ENCODE measurements around the gene PGLYRP2. TPM values are rescaled to one million over a fixed set of nuclear protein-coding genes. Genes with fewer than 3 reads are reported as not detected.

PGLYRP2 gene
- total RNA-seq, 1 donor from 2014 or later, result not detected

DNA sequence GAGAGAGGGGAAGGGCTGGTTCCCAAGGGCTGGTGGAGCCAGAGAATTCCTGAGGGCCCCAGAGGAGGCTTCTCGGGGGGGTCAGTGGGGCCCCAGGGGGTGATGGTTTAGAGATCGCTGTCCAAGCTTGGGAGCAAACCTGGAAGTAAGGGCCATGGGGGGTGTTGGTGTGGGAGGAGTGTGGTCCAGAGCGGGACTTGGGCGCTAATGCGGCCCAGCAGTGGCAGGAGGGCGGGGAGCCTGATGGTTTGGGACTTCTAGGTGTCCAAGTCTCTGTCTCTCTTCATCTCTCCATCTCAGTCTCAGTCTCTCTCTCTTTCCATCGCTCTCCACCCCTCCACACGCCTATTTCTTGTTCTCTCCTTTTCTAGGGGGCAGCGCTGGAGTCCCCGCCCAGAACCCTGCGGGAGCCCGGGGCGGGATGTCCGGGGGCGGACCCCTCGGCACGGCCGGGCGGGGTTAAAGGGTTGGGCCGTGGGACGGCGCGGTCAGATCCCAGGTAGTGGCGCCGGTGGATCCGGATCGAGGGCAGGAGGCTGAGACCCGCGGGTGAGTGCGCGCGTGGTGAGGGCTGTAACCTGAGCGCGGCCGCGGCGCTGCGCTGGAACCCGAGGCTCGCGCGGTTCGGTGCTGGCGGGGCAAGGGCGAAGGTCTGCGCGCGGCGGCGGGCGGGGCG is 28.9 kb upstream of the PGLYRP2 start, which contains the start of gene CYP4F22:
TSS of gene CYP4F22 (plus strand) at position 491 of the 676 bp plus-strand sequence. CDS start 16,812 bp downstream, outside the sequence.
- no peak within 1 kb of the TSS for H3K4me3 ChIP-seq (ENCODE audit: insufficient read depth, low read depth, low read length)
- H3K4me1 ChIP-seq (ENCODE audit: insufficient read depth, low read length), result no peaks in the 10 kb centered on the region
- peaks cover 8% of the 10 kb centered on the region for H3K27me3 ChIP-seq (ENCODE audit: insufficient read depth, low read length)
- Mint-ChIP-seq H3K27ac (ENCODE audit: unreplicated experiment) (no peak within 1 kb of the TSS), H3K36me3 (ENCODE audit: low read depth, unreplicated experiment) (no peaks in the 10 kb centered on the region), H3K27me3 (ENCODE audit: low read depth, unreplicated experiment) (no peaks in the 10 kb centered on the region), H3K4me1 (ENCODE audit: low read depth, unreplicated experiment) (no peaks in the 10 kb centered on the region), H3K9me3 (ENCODE audit: unreplicated experiment) (peaks cover 19% of the 10 kb centered on the region), H3K4me3 (ENCODE audit: unreplicated experiment) (no peak within 1 kb of the TSS)
- H3K36me3 ChIP-seq (ENCODE audit: insufficient read depth, low read length), result no peaks in the 10 kb centered on the region
- H4K20me1 ChIP-seq (ENCODE audit: insufficient read depth, low read length), result no peaks in the 10 kb centered on the region
- peak within 1 kb of the TSS; percentile 33 for H3K4me2 ChIP-seq (ENCODE audit: low read length)
- H3K27ac ChIP-seq (ENCODE audit: low read depth, low read length), result no peak within 1 kb of the TSS
- FAIRE-seq (no peak), DNase-seq (ENCODE audit: low read depth) (no peak)
- no peak within 1 kb of the TSS for H3K9ac ChIP-seq (ENCODE audit: low read length)
- H3K9me3 ChIP-seq (ENCODE audit: insufficient read depth, low read depth, low read length), result no peaks in the 10 kb centered on the region
- TF ChIP-seq EZH2 (IDR thresholded peaks at IDR 0.05; ENCODE audit: insufficient read depth, low read length), result no peak
- TF ChIP-seq, protein P1, sequence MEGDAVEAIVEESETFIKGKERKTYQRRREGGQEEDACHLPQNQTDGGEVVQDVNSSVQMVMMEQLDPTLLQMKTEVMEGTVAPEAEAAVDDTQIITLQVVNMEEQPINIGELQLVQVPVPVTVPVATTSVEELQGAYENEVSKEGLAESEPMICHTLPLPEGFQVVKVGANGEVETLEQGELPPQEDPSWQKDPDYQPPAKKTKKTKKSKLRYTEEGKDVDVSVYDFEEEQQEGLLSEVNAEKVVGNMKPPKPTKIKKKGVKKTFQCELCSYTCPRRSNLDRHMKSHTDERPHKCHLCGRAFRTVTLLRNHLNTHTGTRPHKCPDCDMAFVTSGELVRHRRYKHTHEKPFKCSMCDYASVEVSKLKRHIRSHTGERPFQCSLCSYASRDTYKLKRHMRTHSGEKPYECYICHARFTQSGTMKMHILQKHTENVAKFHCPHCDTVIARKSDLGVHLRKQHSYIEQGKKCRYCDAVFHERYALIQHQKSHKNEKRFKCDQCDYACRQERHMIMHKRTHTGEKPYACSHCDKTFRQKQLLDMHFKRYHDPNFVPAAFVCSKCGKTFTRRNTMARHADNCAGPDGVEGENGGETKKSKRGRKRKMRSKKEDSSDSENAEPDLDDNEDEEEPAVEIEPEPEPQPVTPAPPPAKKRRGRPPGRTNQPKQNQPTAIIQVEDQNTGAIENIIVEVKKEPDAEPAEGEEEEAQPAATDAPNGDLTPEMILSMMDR (IDR thresholded peaks at IDR 0.05; ENCODE audit: insufficient read depth, low read depth, low read length), result no peak
- H2AFZ ChIP-seq (ENCODE audit: low read depth, low read length), result no peak within 1 kb of the TSS
- no peaks in the 10 kb centered on the region for H3K79me2 ChIP-seq (ENCODE audit: insufficient read depth, low read length)

DNA sequence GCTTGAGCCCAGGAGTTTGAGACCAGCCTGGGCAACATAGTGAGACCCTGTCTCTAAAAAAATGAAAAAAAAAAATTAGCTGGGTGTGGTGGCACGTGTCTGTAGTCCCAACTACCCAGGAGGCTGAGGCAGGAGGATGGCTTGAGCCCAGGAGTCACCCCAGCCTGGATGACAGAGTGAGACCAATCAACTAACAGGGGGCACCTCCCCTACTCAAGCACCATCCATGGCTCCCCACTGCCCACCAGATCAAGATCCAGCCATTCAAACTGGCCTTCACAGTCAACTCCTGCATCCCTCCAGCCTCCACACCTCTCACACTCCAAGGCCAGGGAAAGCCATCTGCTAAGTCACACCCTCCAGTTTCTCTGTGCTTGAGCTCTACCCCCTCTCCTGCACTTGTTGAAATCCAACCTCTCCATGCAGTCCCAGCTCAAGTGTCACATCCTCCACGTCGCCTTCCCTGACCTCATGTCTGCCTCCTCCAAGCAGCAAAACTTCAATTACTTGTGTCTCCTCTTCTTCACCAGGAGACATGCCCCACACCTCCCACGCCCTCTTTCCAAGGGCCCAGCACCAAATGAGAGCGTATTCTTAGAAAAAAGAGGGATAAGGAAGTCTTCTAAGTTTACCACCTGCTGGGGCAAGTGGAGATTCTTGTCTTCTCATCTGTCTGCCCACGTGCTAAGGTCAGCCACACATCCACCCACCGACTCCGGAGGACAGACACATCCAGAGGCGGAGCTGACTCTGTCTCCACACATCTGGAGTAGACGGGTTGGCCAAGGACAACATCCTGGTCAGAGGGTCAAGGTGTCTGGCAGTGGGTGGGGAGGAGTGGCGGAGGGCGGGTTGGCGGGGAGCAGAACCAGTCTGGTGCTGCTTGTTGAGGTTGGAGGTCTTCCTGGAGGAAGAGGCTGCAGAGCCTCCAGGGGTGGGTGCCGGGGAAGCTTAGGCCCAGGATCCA is 28.1 kb upstream of the PGLYRP2 start:
- Histone ChIP-seq H3K36me3 (ENCODE audit: insufficient read depth, low read length) (no peaks in the 10 kb centered on the region), H3K9me3 (ENCODE audit: insufficient read depth, low read depth, low read length) (no peaks in the 10 kb centered on the region), H3K79me2 (ENCODE audit: insufficient read depth, low read length) (no peaks in the 10 kb centered on the region), H3K4me3 (ENCODE audit: insufficient read depth, low read depth, low read length) (no peak overlapping the region), H3K27me3 (ENCODE audit: insufficient read depth, low read length) (peaks cover 8% of the 10 kb centered on the region), H3K9ac (ENCODE audit: low read length) (no peak overlapping the region), H2AFZ (ENCODE audit: low read depth, low read length) (no peak overlapping the region), H3K4me1 (ENCODE audit: insufficient read depth, low read length) (no peaks in the 10 kb centered on the region), H3K27ac (ENCODE audit: low read depth, low read length) (no peak overlapping the region), H3K4me2 (ENCODE audit: low read length) (no peak overlapping the region), H4K20me1 (ENCODE audit: insufficient read depth, low read length) (no peaks in the 10 kb centered on the region)
- peaks cover 19% of the 10 kb centered on the region for H3K9me3 Mint-ChIP-seq (ENCODE audit: unreplicated experiment)
- H3K4me1 Mint-ChIP-seq (ENCODE audit: low read depth, unreplicated experiment), result no peaks in the 10 kb centered on the region
- FAIRE-seq (no peak), DNase-seq (ENCODE audit: low read depth) (no peak)
- TF ChIP-seq EZH2 (IDR thresholded peaks at IDR 0.05; ENCODE audit: insufficient read depth, low read length), result no peak
- TF ChIP-seq, protein P1 (IDR thresholded peaks at IDR 0.05; ENCODE audit: insufficient read depth, low read depth, low read length), result no peak
- no peaks in the 10 kb centered on the region for H3K36me3 Mint-ChIP-seq (ENCODE audit: low read depth, unreplicated experiment)
- no peaks in the 10 kb centered on the region for H3K27me3 Mint-ChIP-seq (ENCODE audit: low read depth, unreplicated experiment)
- no peak overlapping the region for H3K4me3 Mint-ChIP-seq (ENCODE audit: unreplicated experiment)
- H3K27ac Mint-ChIP-seq (ENCODE audit: unreplicated experiment), result no peak overlapping the region
